Fibroblast of lung (primary cell): ENCODE measurements around the gene KCNK17. TPM values are rescaled to one million over a fixed set of nuclear protein-coding genes. Genes with fewer than 3 reads are reported as not detected.

Source experiments
- DNase-seq, 2 donors: peaks; one replicate each; pipeline versions ENCODE4 v3.0.0 to v3.0.0-alpha.2; 2010; ENCODE audit warnings: low read depth in 2 of 2
- H2AFZ ChIP-seq: 2 replicates; pipeline ENCODE4 v1.5.1; 2012; ENCODE audit warnings: low read length, control low read depth, inconsistent platforms
- H3K27ac ChIP-seq: 2 replicates; pipeline ENCODE4 v1.5.1; 2011; ENCODE audit warnings: low read length, control low read depth; ENCODE audit not compliant: insufficient read depth
- H3K27me3 ChIP-seq: 2 replicates; pipeline ENCODE4 v1.5.1; 2011; ENCODE audit warnings: mild to moderate bottlenecking, low read length; ENCODE audit not compliant: control insufficient read depth, insufficient read depth
- H3K36me3 ChIP-seq: 2 replicates; pipeline ENCODE4 v1.5.1; 2011; ENCODE audit warnings: low read length; ENCODE audit not compliant: control insufficient read depth, insufficient read depth
- H3K4me1 ChIP-seq: 2 replicates; pipeline ENCODE4 v1.5.1; 2011; ENCODE audit warnings: low read length; ENCODE audit not compliant: control insufficient read depth, insufficient read depth; ENCODE audit errors: extremely low read depth
- H3K4me2 ChIP-seq: 2 replicates; pipeline ENCODE4 v1.5.1; 2011; ENCODE audit warnings: low read length, control low read depth; ENCODE audit not compliant: insufficient read depth; ENCODE audit errors: extremely low read depth
- H3K4me3 ChIP-seq, 4 experiments: fragments of 200-600 bp in 1 of 4; sonication (generic) in 1 of 4; replicated peaks in 1 of 4; 2 replicates each; pipeline ENCODE4 v1.5.1; 2011 to 2016; ENCODE audit warnings: low read length in 4 of 4, low read depth in 3 of 4, mild to moderate bottlenecking in 3 of 4, control low read depth in 2 of 4, inconsistent platforms in 1 of 4, mixed read lengths in 1 of 4; ENCODE audit not compliant: insufficient read depth in 1 of 4; ENCODE audit errors: control extremely low read depth in 1 of 4
- H3K79me2 ChIP-seq: 2 replicates; pipeline ENCODE4 v1.5.1; 2012; ENCODE audit warnings: mild to moderate bottlenecking, low read length, inconsistent platforms; ENCODE audit not compliant: control insufficient read depth, insufficient read depth
- H3K9ac ChIP-seq: 2 replicates; pipeline ENCODE4 v1.5.1; 2011; ENCODE audit warnings: mild to moderate bottlenecking, low read length, control low read depth; ENCODE audit not compliant: insufficient read depth
- H3K9me3 ChIP-seq: 2 replicates; pipeline ENCODE4 v1.5.1; 2012; ENCODE audit warnings: low read depth, low read length; ENCODE audit not compliant: control insufficient read depth, insufficient read depth
- H4K20me1 ChIP-seq: 2 replicates; pipeline ENCODE4 v1.5.1; 2011; ENCODE audit warnings: low read length; ENCODE audit not compliant: control insufficient read depth, insufficient read depth; ENCODE audit errors: extremely low read depth
- EZH2 ChIP-seq: IDR thresholded peaks from 2 replicates; pipeline ENCODE4 v1.5.1; 2012; ENCODE audit warnings: low read length, control low read depth, mild to moderate bottlenecking; ENCODE audit errors: missing control alignments
- polyA plus RNA-seq, 2 donors: library from polyadenylated mRNA; depleted of rRNA in 1 of 2; stranded (reverse) in 1 of 2; unstranded in 1 of 2; fragments of >200 nt; gene quantifications; 2 replicates each; pipeline ENCODE4 v1.2.1, GENCODE V29; 2011 to 2012; ENCODE audit warnings: missing spikeins in 1 of 2
- total RNA-seq: library from RNA; depleted of rRNA; stranded (reverse); fragments of >200 nt; gene quantifications from 2 replicates; pipeline ENCODE4 v1.2.1, GENCODE V29; 2014
- TF ChIP-seq, protein P1 (sequence below), 2 donors: IDR thresholded peaks in 1 of 2; conservative IDR thresholded peaks in 1 of 2; 1 replicate in 1 of 2; 2 replicates in 1 of 2; pipeline ENCODE4 v1.5.1; 2011 to 2012; ENCODE audit warnings: low read length in 2 of 2, control low read depth in 1 of 2, inconsistent platforms in 1 of 2, low read depth in 1 of 2, mild to moderate bottlenecking in 1 of 2

Gene KCNK17
- total and polyA plus RNA-seq, 2 donors (not counting 1 experiment from before 2014, with no cell fraction given), result not detected

DNA sequence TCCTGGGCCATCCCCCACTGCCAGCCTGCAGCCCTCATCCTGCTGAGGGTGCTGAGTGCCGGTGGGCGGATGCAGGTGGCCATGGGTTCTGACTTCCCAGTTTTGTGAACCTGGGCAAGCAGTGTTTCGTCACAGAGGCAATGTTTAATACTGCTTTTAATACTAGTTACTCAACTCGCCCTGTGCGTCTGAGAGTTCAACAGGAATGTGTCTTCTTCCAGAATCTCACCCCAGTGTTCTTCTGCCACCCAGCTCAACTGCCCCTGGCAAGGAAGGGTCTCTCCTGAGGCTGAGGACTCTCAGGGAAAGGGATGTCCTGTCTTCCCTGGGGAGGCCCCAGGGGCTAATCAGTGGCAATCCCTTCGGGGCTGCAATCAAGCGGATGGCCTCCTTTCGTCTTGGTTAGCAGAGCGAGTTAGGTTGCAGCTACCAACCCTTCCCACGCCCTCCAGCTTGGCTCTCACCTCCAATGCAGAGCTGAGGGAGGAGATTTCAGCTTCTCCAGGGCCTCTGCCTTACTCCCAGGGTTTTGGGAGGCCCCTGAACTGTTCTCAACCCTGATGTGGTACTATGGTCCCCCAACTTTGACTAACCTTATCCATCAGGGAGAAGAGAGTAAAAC lies 6.3 kb upstream of the KCNK17 start:
- no peaks in the 10 kb centered on the region for H3K4me1 ChIP-seq
- no peak for DNase-seq
- peaks cover 11% of the 10 kb centered on the region for H3K27me3 ChIP-seq
- H3K4me2 ChIP-seq, result no peak overlapping the region
- H3K27ac ChIP-seq, result no peak overlapping the region
- H3K36me3 ChIP-seq, result no peaks in the 10 kb centered on the region
- no peak overlapping the region for H3K4me3 ChIP-seq
- no peaks in the 10 kb centered on the region for H3K79me2 ChIP-seq
- H3K9me3 ChIP-seq, result no peaks in the 10 kb centered on the region
- no peaks in the 10 kb centered on the region for H4K20me1 ChIP-seq
- H2AFZ ChIP-seq, result no peak overlapping the region
- H3K9ac ChIP-seq, result no peak overlapping the region
- TF ChIP-seq, protein P1, sequence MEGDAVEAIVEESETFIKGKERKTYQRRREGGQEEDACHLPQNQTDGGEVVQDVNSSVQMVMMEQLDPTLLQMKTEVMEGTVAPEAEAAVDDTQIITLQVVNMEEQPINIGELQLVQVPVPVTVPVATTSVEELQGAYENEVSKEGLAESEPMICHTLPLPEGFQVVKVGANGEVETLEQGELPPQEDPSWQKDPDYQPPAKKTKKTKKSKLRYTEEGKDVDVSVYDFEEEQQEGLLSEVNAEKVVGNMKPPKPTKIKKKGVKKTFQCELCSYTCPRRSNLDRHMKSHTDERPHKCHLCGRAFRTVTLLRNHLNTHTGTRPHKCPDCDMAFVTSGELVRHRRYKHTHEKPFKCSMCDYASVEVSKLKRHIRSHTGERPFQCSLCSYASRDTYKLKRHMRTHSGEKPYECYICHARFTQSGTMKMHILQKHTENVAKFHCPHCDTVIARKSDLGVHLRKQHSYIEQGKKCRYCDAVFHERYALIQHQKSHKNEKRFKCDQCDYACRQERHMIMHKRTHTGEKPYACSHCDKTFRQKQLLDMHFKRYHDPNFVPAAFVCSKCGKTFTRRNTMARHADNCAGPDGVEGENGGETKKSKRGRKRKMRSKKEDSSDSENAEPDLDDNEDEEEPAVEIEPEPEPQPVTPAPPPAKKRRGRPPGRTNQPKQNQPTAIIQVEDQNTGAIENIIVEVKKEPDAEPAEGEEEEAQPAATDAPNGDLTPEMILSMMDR (conservative IDR thresholded peaks at IDR 0.05 in 1 of 2, IDR thresholded peaks at IDR 0.05 in 1 of 2; ENCODE audit: low read depth in 1 of 2, low read length in 2 of 2), result no peak
- TF ChIP-seq EZH2, result no peak

DNA sequence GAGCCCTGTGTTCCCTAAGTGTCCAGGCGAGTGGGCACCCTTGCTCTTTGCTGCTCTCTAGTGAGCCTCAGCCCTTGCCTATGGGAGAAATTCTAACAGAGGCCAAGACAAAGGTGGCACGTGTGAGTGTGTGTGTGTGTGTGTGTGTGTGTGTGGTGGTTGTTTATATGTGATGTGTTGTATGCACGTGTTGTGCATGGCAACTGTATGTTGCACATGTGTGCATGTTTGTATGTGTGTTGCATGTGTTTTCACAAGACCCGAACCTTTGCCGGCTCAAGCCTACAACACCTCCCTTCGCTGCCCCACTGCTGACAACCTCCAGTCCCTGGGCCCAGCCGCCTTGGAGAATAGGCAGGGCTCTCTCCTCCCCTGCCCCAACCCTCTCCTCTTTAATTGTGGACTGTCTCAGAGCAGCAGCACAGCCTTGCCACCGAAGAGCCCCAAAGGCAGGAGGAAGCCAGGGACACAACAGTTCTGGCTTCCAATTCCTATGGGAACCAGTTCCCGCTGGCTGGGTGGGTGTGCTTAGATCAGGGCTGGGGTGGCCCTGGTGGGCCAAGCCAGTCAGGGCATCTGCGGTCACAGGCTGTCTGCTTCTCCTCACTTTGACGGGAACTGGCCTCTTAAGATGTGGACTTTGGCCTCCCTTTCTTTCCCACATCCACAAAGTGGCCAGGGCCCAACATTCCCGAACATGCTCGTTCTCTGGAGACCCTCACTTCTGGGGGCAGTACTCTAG lies 5.6 kb upstream of the KCNK17 start:
- no peak for DNase-seq
- Histone ChIP-seq H3K36me3 (no peaks in the 10 kb centered on the region), H3K79me2 (no peaks in the 10 kb centered on the region), H3K27me3 (peaks cover 11% of the 10 kb centered on the region), H2AFZ (no peak overlapping the region), H3K9me3 (no peaks in the 10 kb centered on the region), H3K4me3 (no peak overlapping the region), H3K4me1 (no peaks in the 10 kb centered on the region), H3K4me2 (no peak overlapping the region), H3K27ac (no peak overlapping the region), H3K9ac (no peak overlapping the region), H4K20me1 (no peaks in the 10 kb centered on the region)
- no peak for TF ChIP-seq EZH2
- TF ChIP-seq, protein P1 (conservative IDR thresholded peaks at IDR 0.05 in 1 of 2, IDR thresholded peaks at IDR 0.05 in 1 of 2; ENCODE audit: low read depth in 1 of 2, low read length in 2 of 2), result no peak

DNA sequence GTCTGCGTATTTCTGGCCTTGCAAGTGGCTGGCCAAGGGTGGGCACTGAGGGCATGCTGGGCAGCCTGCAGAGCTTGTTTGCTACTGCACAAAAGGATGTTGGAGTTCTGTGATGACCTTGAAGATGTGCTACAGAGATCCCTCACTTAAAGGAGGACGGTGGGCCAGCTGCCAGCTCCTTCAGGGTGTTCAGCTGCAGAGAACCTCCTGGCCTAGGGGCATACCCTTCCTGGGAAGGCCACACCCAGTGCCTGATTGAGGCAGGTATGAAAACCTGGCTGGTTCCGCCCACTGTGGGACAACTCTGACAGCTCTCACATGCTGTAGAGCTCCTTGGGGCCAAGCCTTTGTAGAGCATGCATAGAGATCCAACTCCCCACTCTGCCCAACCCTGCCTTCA lies 3.0 kb upstream of the KCNK17 start:
- no peak overlapping the region for H2AFZ ChIP-seq
- no peaks in the 10 kb centered on the region for H4K20me1 ChIP-seq
- H3K36me3 ChIP-seq, result no peaks in the 10 kb centered on the region
- DNase-seq, result no peak
- no peak overlapping the region for H3K9ac ChIP-seq
- no peaks in the 10 kb centered on the region for H3K79me2 ChIP-seq
- H3K9me3 ChIP-seq, result no peaks in the 10 kb centered on the region
- H3K4me2 ChIP-seq, result no peak overlapping the region
- TF ChIP-seq EZH2, result no peak
- TF ChIP-seq, protein P1 (conservative IDR thresholded peaks at IDR 0.05 in 1 of 2, IDR thresholded peaks at IDR 0.05 in 1 of 2; ENCODE audit: low read depth in 1 of 2, low read length in 2 of 2), result no peak
- H3K27ac ChIP-seq, result no peak overlapping the region
- no peak overlapping the region for H3K4me3 ChIP-seq
- H3K27me3 ChIP-seq, result peaks cover 30% of the 10 kb centered on the region
- H3K4me1 ChIP-seq, result no peaks in the 10 kb centered on the region
